Measurements from ENCODE around the gene CACNA2D1. TPM values are rescaled to one million over a fixed set of nuclear protein-coding genes. Genes with fewer than 3 reads are reported as not detected.

Gene CACNA2D1
- total and polyA plus RNA-seq, 12 donors = 10.5 to 60.9 (median 35.9) TPM

DNA sequence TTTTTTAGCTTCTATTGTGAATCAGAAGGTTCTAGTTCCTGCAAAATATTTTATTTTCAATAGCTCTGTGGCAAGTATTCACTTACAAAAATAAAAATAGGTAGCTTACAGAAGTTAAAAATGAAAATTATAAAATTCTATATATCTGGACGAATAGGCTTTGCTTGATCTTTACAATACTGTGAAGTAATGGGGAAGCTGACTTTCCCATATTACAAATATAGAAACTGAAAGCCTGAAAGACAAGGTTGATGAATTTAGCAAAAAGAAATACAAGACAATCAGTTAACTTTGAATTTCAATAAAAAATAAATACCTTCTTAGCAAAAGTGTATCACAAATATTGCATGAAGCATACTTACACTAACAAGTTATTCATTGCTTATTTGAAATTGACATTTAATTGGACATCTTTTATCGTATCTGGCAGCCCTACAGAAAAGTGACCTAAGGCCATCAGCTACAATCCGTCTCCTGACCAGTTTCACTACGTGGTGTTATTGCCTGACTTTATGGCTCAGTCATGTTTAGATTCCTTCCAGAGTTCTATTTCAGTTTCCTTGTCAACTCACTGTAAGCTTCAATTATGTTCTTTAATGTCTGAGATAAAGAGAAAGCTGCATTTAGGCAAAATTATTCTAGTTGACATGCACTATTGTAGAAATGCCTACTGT, 363.2 kb downstream of the CACNA2D1 start:
- WGBS, 4 donors = 24 to 29% (median 27%) methylated on average over 4 of the region's 4 CpGs

GRCh38 chr7:82079527-82079926, 364.1 kb downstream of the CACNA2D1 start:
- Histone ChIP-seq H3K27me3 (no peaks in the 10 kb centered on the region), H3K9me3 (replicated peaks in 1 of 3) (no peaks in the 10 kb centered on the region), H3K27ac (no peak overlapping the region), H3K36me3 (replicated peaks in 1 of 2) (no peaks in the 10 kb centered on the region), H3K4me1 (replicated peaks in 1 of 2) (peaks cover 5 to 7% of the 10 kb centered on the region in 2 donors), H3K4me3 (no peak overlapping the region)
- no peak for DNase-seq
- WGBS, 4 donors = 93 to 97% (median 96%) methylated on average over 8 of the region's 8 CpGs
- TF ChIP-seq, protein P1, sequence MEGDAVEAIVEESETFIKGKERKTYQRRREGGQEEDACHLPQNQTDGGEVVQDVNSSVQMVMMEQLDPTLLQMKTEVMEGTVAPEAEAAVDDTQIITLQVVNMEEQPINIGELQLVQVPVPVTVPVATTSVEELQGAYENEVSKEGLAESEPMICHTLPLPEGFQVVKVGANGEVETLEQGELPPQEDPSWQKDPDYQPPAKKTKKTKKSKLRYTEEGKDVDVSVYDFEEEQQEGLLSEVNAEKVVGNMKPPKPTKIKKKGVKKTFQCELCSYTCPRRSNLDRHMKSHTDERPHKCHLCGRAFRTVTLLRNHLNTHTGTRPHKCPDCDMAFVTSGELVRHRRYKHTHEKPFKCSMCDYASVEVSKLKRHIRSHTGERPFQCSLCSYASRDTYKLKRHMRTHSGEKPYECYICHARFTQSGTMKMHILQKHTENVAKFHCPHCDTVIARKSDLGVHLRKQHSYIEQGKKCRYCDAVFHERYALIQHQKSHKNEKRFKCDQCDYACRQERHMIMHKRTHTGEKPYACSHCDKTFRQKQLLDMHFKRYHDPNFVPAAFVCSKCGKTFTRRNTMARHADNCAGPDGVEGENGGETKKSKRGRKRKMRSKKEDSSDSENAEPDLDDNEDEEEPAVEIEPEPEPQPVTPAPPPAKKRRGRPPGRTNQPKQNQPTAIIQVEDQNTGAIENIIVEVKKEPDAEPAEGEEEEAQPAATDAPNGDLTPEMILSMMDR (IDR thresholded peaks at IDR 0.05) = no peak
- no peak for TF ChIP-seq POLR2A (IDR thresholded peaks at IDR 0.05)
- intact Hi-C loops (cut with DNase I) = no loop called here

More for the DNA sequence above, 363.2 kb downstream of the CACNA2D1 start:
- H3K9me3 ChIP-seq (replicated peaks in 1 of 3) = no peaks in the 10 kb centered on the region
- intact Hi-C loops (cut with DNase I) = no loop called here
- DNase-seq = peak in 2 of 7 donors; percentile 16 to 35
- H3K4me3 ChIP-seq = no peak overlapping the region
- no peaks in the 10 kb centered on the region for H3K27me3 ChIP-seq
- TF ChIP-seq POLR2A (IDR thresholded peaks at IDR 0.05) = no peak
- TF ChIP-seq, protein P1 (IDR thresholded peaks at IDR 0.05) = no peak
- no peaks in the 10 kb centered on the region for H3K36me3 ChIP-seq (replicated peaks in 1 of 2)
- peak overlapping the region in 2 of 5 donors; percentile 14 to 43 for H3K27ac ChIP-seq
- peaks cover 5 to 7% of the 10 kb centered on the region in 2 donors for H3K4me1 ChIP-seq (replicated peaks in 1 of 2)

DNA sequence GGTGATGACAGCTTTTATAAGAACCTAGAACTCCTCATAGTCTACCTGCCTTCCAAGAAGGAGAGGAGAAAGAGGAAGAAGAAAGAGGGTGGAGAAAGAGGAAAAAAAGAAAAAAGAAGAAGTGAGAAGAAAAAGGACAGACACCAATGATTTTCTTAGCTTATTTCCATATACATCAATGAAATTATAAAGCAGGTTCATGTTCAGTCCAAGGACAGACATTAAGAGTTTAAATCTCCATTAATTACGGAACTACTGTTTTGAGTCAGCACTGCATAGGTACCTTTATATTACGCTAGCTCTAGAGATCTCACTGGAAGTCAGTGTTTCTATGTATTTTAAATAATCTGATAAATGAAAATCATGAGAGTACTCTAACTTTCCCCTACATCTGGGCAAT, 364.8 kb downstream of the CACNA2D1 start:
- intact Hi-C loops (cut with DNase I) = no loop called here
- TF ChIP-seq, protein P1 (IDR thresholded peaks at IDR 0.05) = no peak
- no peak for TF ChIP-seq POLR2A (IDR thresholded peaks at IDR 0.05)
- Histone ChIP-seq H3K4me1 (replicated peaks in 1 of 2) (peaks cover 5 to 7% of the 10 kb centered on the region in 2 donors), H3K36me3 (replicated peaks in 1 of 2) (no peaks in the 10 kb centered on the region), H3K4me3 (no peak overlapping the region), H3K9me3 (replicated peaks in 1 of 3) (no peaks in the 10 kb centered on the region), H3K27ac (no peak overlapping the region), H3K27me3 (no peaks in the 10 kb centered on the region)
- 90 to 98% (median 96%) methylated on average over 2 of the region's 2 CpGs for WGBS, 4 donors
- DNase-seq = no peak

- Histone ChIP-seq H3K4me1 (replicated peaks in 1 of 2) (no peaks in the 10 kb centered on the region), H3K27ac (no peak overlapping the region), H3K4me3 (no peak overlapping the region), H3K36me3 (replicated peaks in 1 of 2) (no peaks in the 10 kb centered on the region), H3K9me3 (replicated peaks in 1 of 3) (no peaks in the 10 kb centered on the region), H3K27me3 (no peaks in the 10 kb centered on the region)
- 87 to 94% (median 91%) methylated on average over 2 of the region's 2 CpGs for WGBS, 4 donors
- intact Hi-C loops (cut with DNase I) = no loop called here
- no peak for TF ChIP-seq POLR2A (IDR thresholded peaks at IDR 0.05)
- TF ChIP-seq, protein P1 (IDR thresholded peaks at IDR 0.05) = no peak
- no peak for DNase-seq
Observed at GRCh38 chr7:82071468-82071867, 372.1 kb downstream of the CACNA2D1 start.
